GM13976 (cell line): ENCODE measurements around the gene LMX1A.

Source experiments
- DNase-seq: peaks from one replicate; pipeline ENCODE4 v3.0.0; 2012; ENCODE audit warnings: low spot score
- in situ Hi-C: fragments of 300-500 bp; cut with MboI; formaldehyde crosslinking; loops from one replicate; pipeline ENCODE4 v1.12.0; 2022; ENCODE audit warnings: low sequenced_read_pairs, mixed read lengths, inconsistent platforms; ENCODE audit not compliant: unreplicated experiment
- TF ChIP-seq, protein P1 (sequence below): IDR thresholded peaks from 2 replicates; pipeline ENCODE4 v1.5.1; 2012; ENCODE audit warnings: borderline replicate concordance, mild to moderate bottlenecking; ENCODE audit not compliant: insufficient read depth; ENCODE audit errors: extremely low read depth, missing control alignments, control extremely low read depth

The LMX1A gene

DNA sequence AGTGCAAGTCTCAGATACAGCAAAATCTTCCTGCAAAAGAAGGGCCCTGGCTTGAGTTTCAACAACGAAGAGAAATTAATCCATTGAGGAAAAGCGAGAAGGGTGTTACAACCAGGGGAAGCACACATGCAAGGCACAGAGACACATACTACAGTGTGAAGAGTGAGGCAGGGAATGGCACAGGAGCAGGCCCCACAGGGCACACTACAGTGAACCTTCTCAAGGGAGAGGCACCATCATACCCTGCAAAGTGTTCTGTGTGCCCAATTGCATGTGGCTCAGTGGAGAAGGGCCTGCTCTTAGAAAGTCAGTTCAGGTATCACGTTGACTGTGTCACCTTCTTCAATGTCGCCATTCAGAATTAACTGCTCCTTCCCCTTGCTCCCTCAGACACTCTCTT, 60.3 kb downstream of the LMX1A start:
- no peak for DNase-seq
- TF ChIP-seq, protein P1, sequence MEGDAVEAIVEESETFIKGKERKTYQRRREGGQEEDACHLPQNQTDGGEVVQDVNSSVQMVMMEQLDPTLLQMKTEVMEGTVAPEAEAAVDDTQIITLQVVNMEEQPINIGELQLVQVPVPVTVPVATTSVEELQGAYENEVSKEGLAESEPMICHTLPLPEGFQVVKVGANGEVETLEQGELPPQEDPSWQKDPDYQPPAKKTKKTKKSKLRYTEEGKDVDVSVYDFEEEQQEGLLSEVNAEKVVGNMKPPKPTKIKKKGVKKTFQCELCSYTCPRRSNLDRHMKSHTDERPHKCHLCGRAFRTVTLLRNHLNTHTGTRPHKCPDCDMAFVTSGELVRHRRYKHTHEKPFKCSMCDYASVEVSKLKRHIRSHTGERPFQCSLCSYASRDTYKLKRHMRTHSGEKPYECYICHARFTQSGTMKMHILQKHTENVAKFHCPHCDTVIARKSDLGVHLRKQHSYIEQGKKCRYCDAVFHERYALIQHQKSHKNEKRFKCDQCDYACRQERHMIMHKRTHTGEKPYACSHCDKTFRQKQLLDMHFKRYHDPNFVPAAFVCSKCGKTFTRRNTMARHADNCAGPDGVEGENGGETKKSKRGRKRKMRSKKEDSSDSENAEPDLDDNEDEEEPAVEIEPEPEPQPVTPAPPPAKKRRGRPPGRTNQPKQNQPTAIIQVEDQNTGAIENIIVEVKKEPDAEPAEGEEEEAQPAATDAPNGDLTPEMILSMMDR, result no peak
- in situ Hi-C loops, result no loop called here

DNA sequence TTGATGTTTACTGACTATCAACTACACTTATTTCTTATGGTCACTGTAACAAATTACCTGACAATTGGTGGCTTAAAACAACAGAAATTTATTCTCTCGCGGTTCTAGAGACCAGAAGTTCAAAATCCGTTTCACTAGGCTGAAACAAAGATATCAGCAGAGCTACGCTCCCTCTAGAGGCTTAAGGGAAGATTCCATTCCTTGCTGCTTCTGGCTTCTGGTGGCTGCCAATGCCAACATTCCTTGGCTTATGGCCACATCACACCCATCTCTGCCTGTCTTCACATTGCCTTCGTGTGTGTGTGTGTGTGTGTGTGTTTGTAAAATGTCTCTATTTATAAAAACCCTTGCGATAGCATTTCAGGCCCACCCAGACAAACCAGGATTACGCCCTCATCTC, 66.4 kb downstream of the LMX1A start:
- TF ChIP-seq, protein P1, result no peak
- in situ Hi-C loops, result no loop called here
- DNase-seq, result no peak

DNA sequence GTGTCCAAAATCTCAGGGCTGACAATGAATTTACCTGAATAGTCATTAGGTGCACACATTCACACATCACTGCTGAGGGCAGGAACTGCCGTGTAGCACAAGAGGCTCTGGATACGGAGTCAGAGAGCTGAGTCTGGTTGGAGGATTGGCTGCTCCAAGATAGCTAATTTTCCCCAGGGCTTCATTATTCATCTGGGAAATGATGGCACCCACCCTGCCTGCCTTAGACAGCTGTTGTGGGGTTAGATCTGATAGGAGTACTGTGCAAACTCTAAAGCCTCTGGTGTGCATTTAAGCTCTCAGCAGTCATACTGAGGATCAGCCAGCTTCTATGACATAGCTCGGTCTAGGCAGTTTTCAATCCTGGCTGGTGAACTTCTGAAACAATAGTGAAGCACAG, 67.0 kb downstream of the LMX1A start:
- no peak for DNase-seq
- in situ Hi-C loops, result no loop called here
- TF ChIP-seq, protein P1, result no peak

DNA sequence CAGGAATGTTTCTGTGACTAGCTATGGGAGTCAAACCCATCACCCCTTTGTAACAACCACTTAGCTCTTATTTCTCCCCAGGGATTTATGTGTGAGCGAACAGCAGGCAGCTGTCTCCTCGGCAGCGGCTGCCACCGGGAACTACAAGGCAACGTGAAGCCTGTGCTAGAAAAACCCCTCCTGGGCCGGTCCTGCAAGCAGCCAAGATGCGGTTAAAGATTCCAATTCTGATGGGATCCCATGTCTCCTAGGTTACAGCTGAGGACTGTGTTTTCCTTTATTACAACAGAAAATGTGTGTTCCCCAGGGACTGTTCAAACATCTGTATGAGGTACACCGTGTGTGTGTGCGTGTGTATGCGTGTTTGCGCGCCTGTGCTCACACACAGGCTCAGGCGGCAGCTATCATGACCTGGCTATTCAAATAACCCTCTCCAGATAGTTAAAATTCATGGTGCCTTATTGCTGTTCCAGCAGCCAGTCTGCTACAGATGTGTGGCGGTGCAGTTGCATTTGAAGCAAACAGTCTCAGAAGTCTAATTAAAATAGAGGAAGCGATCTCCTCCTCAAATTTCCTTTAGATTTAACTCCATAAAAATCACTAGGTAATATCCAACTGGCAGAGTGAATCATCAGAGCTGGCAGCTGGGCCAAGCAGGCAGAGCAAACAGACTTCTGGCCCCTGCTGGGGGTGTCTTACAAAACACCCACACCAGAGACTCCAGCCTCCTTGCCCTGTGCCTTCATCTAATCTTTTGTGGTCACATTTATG, 68.0 kb downstream of the LMX1A start:
- DNase-seq, result no peak
- in situ Hi-C loops, result no loop called here
- TF ChIP-seq, protein P1, result no peak

DNA sequence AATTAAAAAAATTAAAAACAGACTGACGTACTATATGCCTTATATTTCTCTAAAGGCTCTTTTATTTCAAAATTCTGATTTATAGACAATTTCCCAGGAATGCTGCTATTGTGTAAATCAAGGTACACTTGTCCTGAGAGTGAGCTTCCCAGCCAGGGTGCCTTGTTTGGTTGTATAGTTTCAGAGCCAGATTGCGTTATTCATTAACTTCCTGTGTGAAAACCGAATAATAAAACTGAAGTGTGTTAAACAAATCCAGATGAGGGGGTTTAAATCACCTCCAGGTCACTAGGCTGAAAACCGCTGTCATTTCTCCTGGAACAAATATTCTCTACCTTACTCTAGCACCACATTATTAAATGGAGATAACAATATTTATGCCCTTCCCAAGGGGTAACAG, 68.7 kb downstream of the LMX1A start:
- in situ Hi-C loops, result no loop called here
- TF ChIP-seq, protein P1, result no peak
- DNase-seq, result no peak

DNA sequence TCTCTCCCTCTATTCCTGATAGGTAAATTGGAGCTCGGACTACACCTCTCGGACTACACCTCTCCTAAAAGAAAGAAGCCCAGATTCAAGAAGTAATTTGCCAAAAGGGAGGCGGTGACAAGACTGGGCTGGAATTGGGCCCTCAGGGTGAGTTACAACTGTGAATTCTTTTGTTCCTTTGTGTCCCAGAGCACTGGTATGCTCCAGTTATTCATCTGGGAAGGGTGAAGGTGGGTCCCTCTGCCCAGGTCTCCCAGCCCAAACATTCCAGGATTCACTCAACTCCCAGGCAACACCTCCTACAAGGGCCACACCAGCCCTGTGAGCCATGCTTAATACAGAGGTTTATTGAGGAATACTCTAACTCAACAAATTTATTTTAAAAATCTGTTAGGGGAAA, 69.2 kb downstream of the LMX1A start:
- no peak for DNase-seq
- in situ Hi-C loops, result no loop called here

More for the DNA sequence above, 69.2 kb downstream of the LMX1A start:
- TF ChIP-seq, protein P1, result no peak
